ENCODE measurements around the gene TTLL9. TPM values are rescaled to one million over a fixed set of nuclear protein-coding genes. Genes with fewer than 3 reads are reported as not detected.
"Not testable (repeated sequence)": the region's sequence is repeated elsewhere in the genome, so short reads cannot be mapped to it uniquely, and the experiment has no call there.

Gene TTLL9
- polyA plus RNA-seq, 3 donors = 0.21 TPM; not detected in 2

- Histone ChIP-seq H3K36me3 (replicated peaks in 1 of 2; ENCODE audit: control insufficient read depth in 1 of 2, insufficient read depth in 2 of 2, low read length in 2 of 2) (no peaks in the 10 kb centered on the region), H4K20me1 (ENCODE audit: insufficient read depth, low read length) (no peaks in the 10 kb centered on the region), H3K9ac (ENCODE audit: insufficient read depth, low read length, poor library complexity, severe bottlenecking) (no peak overlapping the region), H3K27ac (ENCODE audit: low read depth in 1 of 2, low read length in 2 of 2) (no peak overlapping the region), H3K4me1 (ENCODE audit: control insufficient read depth in 1 of 2, insufficient read depth in 2 of 2, low read length in 2 of 2) (no peaks in the 10 kb centered on the region), H3K4me3 (replicated peaks in 1 of 3; ENCODE audit: low read depth in 2 of 3, low read length in 3 of 3) (no peak overlapping the region), H2AFZ (ENCODE audit: insufficient read depth, low read depth, low read length, poor library complexity, severe bottlenecking) (no peak overlapping the region), H3K79me2 (ENCODE audit: insufficient read depth, low read length) (no peaks in the 10 kb centered on the region), H3K9me3 (replicated peaks in 1 of 2; ENCODE audit: control insufficient read depth in 1 of 2, insufficient read depth in 1 of 2, low read length in 2 of 2) (no peaks in the 10 kb centered on the region), H3K27me3 (ENCODE audit: control insufficient read depth in 2 of 2, insufficient read depth in 2 of 2, low read length in 2 of 2) (no peaks in the 10 kb centered on the region), H3K4me2 (replicated peaks; ENCODE audit: extremely low read depth, low read length, poor library complexity, severe bottlenecking) (no peak overlapping the region)
- H3K4me3 Mint-ChIP-seq = no peak overlapping the region
- no peak for DNase-seq
- H3K27ac Mint-ChIP-seq = no peak overlapping the region
- 100% methylated on average over 1 of the region's 8 CpGs for WGBS (ENCODE audit: insufficient coverage)
- peaks cover 3 to 11% (median 8%) of the 10 kb centered on the region in 3 donors for H3K27me3 Mint-ChIP-seq (ENCODE audit: low read depth in 3 of 3)
- H3K4me1 Mint-ChIP-seq = peaks cover 5% of the 10 kb centered on the region
- intact Hi-C loops (cut with micrococcal nuclease) = no loop called here
- no peaks in the 10 kb centered on the region for H3K9me3 Mint-ChIP-seq
- no peak for TF ChIP-seq CTCF (IDR thresholded peaks at IDR 0.05)
- no peaks in the 10 kb centered on the region for H3K36me3 Mint-ChIP-seq
Observed at GRCh38 chr20:31927627-31928159, 57.3 kb downstream of the TTLL9 start.

- H3K27me3 Mint-ChIP-seq (ENCODE audit: low read depth in 3 of 3); H3K9me3 ChIP-seq (replicated peaks in 1 of 2; ENCODE audit: control insufficient read depth in 1 of 2, insufficient read depth in 1 of 2, low read length in 2 of 2); H3K9ac ChIP-seq (ENCODE audit: insufficient read depth, low read length, poor library complexity, severe bottlenecking); H3K36me3 ChIP-seq (replicated peaks in 1 of 2; ENCODE audit: control insufficient read depth in 1 of 2, insufficient read depth in 2 of 2, low read length in 2 of 2); H3K9me3 Mint-ChIP-seq; H3K4me1 Mint-ChIP-seq; H4K20me1 ChIP-seq (ENCODE audit: insufficient read depth, low read length); H3K4me3 ChIP-seq (replicated peaks in 1 of 3; ENCODE audit: low read depth in 2 of 3, low read length in 3 of 3); H3K36me3 Mint-ChIP-seq; H3K4me1 ChIP-seq (ENCODE audit: control insufficient read depth in 1 of 2, insufficient read depth in 2 of 2, low read length in 2 of 2); H3K4me2 ChIP-seq (replicated peaks; ENCODE audit: extremely low read depth, low read length, poor library complexity, severe bottlenecking); H3K27ac ChIP-seq (ENCODE audit: low read depth in 1 of 2, low read length in 2 of 2); H3K27me3 ChIP-seq (ENCODE audit: control insufficient read depth in 2 of 2, insufficient read depth in 2 of 2, low read length in 2 of 2); H2AFZ ChIP-seq (ENCODE audit: insufficient read depth, low read depth, low read length, poor library complexity, severe bottlenecking); H3K79me2 ChIP-seq (ENCODE audit: insufficient read depth, low read length); DNase-seq; intact Hi-C loops (cut with micrococcal nuclease): not testable (repeated sequence)
- WGBS (ENCODE audit: insufficient coverage) = 100% methylated on average over 1 of the region's 4 CpGs
- Mint-ChIP-seq H3K27ac (peak overlapping the region in 1 of 7 donors; percentile 72), H3K4me3 (peak overlapping the region in 1 of 2 donors; percentile 37)
Observed at GRCh38 chr20:31929631-31930030, 59.2 kb downstream of the TTLL9 start.

Data from CD14-positive monocyte (primary cell).